ENCODE data around the gene PABPC1L. TPM values are rescaled to one million over a fixed set of nuclear protein-coding genes. Genes with fewer than 3 reads are reported as not detected.

PABPC1L gene
- polyA plus RNA-seq, 2 of the 4 experiments (the other 2 are of a cell fraction), result 37.1 to 73.1 TPM

DNA sequence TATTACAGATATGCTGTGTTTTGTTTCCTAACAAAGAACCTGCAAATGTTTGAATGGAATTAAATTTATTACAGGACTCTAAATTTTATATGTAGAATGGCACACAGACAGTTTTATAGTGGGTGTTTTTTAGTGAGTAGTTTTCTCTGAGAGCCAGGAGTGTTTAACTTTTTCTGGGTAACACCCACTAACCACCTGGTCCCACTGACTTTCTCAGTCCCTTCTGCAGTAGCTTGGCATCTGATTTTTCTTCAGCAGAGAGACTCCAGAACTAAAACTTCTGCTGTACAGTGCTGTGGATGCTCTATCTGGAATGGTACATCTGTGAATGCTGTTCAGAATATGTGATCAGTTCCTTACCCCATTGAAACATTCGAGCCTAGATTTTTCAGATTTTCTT is 18.0 kb upstream of the PABPC1L start:
- H3K27ac ChIP-seq, result no peak overlapping the region
- H3K4me1 ChIP-seq, result peaks cover 29% of the 10 kb centered on the region; the same call in 2 of the 3 replicates
- ATAC-seq (no peak), FAIRE-seq (no peak), DNase-seq (ENCODE audit: low read depth in 1 of 2, low spot score in 1 of 2) (no peak)
- WGBS (ENCODE audit: missing lambda C conversion rate), result 83% methylated on average over 1 of the region's 1 CpG
- no peak overlapping the region for H3K4me2 ChIP-seq
- ChIA-PET CTCF (interaction anchor here (0.6 to 0.8 kb wide), 2 partner anchors 43 to 141 kb away, joined by 3 read pairs; no protein-coding TSS in a partner anchor), POLR2A (no interaction called here)
- no peaks in the 10 kb centered on the region for H3K9me3 ChIP-seq
- TF ChIP-seq SREBF2 (IDR thresholded peaks at IDR 0.05) (no peak), CHD2 (IDR thresholded peaks at IDR 0.05; ENCODE audit: low read length, partially characterized antibody) (no peak), CEBPB (IDR thresholded peaks at IDR 0.05) (no peak), SMC3 (IDR thresholded peaks at IDR 0.05) (no peak), ZFP36 (IDR thresholded peaks at IDR 0.05; ENCODE audit: borderline replicate concordance, partially characterized antibody) (no peak), FOXS1 (CRISPR knock-in tag; IDR thresholded peaks at IDR 0.05) (no peak)
- TF ChIP-seq, protein P1, sequence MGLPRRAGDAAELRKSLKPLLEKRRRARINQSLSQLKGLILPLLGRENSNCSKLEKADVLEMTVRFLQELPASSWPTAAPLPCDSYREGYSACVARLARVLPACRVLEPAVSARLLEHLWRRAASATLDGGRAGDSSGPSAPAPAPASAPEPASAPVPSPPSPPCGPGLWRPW (IDR thresholded peaks at IDR 0.05), result no peak
- TF ChIP-seq, protein P2, sequence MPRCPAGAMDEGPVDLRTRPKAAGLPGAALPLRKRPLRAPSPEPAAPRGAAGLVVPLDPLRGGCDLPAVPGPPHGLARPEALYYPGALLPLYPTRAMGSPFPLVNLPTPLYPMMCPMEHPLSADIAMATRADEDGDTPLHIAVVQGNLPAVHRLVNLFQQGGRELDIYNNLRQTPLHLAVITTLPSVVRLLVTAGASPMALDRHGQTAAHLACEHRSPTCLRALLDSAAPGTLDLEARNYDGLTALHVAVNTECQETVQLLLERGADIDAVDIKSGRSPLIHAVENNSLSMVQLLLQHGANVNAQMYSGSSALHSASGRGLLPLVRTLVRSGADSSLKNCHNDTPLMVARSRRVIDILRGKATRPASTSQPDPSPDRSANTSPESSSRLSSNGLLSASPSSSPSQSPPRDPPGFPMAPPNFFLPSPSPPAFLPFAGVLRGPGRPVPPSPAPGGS (IDR thresholded peaks at IDR 0.05), result no peak
- H3K4me3 ChIP-seq, result no peak overlapping the region

DNA sequence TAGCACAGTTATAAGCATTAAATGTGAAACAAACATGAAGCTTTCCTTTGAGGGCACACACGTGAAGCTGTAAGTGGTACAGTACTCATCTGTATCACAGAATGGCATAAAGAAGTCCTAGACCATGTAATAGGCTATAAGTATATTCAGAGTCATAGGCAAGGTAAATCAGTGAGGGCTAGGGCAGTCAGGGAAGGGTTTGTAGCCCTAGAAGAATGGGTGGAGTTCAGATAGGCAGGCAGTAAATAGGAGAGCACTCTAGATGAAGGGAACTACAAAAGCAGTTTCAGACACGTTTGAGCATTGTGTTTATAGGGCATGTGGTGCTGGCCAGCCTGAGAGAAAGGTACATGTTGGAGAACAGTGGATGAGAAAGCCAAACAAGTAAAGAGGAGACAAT is 14.9 kb upstream of the PABPC1L start:
- POLR2A ChIA-PET, result no interaction called here
- FAIRE-seq, result no peak
- Histone ChIP-seq H3K4me1 (0 out of 3 replicates have a peak, but pooled peaks cover 4% of the 10 kb centered on the region), H3K4me2 (no peak overlapping the region), H3K9me3 (no peaks in the 10 kb centered on the region), H3K4me3 (no peak overlapping the region), H3K27ac (no peak overlapping the region)
- CTCF ChIA-PET, result no interaction called here
- ATAC-seq, result no peak
- no peak for TF ChIP-seq EP300 (IDR thresholded peaks at IDR 0.05)
- no peak for TF ChIP-seq POLR2A (IDR thresholded peaks at IDR 0.05; ENCODE audit: low read length)
- TF ChIP-seq JUNB (IDR thresholded peaks at IDR 0.05), result no peak
- TF ChIP-seq NR3C1 (IDR thresholded peaks at IDR 0.05), result no peak
- no peak for TF ChIP-seq ZNF302 (CRISPR knock-in tag; IDR thresholded peaks at IDR 0.05)
- TF ChIP-seq SREBF2 (IDR thresholded peaks at IDR 0.05), result no peak
- no peak for TF ChIP-seq HDAC2 (IDR thresholded peaks at IDR 0.05)
- no peak for TF ChIP-seq GATA3 (IDR thresholded peaks at IDR 0.05; ENCODE audit: borderline replicate concordance)
- no peak for TF ChIP-seq NPAS2 (CRISPR knock-in tag; IDR thresholded peaks at IDR 0.05; ENCODE audit: borderline replicate concordance)
- TF ChIP-seq FOSL2 (IDR thresholded peaks at IDR 0.05), result no peak
- no peak for TF ChIP-seq FOSL2 (CRISPR knock-in tag; IDR thresholded peaks at IDR 0.05)
- no peak for TF ChIP-seq RARB (CRISPR knock-in tag; IDR thresholded peaks at IDR 0.05)
- TF ChIP-seq, protein P3, sequence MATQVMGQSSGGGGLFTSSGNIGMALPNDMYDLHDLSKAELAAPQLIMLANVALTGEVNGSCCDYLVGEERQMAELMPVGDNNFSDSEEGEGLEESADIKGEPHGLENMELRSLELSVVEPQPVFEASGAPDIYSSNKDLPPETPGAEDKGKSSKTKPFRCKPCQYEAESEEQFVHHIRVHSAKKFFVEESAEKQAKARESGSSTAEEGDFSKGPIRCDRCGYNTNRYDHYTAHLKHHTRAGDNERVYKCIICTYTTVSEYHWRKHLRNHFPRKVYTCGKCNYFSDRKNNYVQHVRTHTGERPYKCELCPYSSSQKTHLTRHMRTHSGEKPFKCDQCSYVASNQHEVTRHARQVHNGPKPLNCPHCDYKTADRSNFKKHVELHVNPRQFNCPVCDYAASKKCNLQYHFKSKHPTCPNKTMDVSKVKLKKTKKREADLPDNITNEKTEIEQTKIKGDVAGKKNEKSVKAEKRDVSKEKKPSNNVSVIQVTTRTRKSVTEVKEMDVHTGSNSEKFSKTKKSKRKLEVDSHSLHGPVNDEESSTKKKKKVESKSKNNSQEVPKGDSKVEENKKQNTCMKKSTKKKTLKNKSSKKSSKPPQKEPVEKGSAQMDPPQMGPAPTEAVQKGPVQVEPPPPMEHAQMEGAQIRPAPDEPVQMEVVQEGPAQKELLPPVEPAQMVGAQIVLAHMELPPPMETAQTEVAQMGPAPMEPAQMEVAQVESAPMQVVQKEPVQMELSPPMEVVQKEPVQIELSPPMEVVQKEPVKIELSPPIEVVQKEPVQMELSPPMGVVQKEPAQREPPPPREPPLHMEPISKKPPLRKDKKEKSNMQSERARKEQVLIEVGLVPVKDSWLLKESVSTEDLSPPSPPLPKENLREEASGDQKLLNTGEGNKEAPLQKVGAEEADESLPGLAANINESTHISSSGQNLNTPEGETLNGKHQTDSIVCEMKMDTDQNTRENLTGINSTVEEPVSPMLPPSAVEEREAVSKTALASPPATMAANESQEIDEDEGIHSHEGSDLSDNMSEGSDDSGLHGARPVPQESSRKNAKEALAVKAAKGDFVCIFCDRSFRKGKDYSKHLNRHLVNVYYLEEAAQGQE (IDR thresholded peaks at IDR 0.05), result no peak
- no peak for TF ChIP-seq JUN (IDR thresholded peaks at IDR 0.05)
- no peak for DNase-seq (ENCODE audit: low read depth in 1 of 2, low spot score in 1 of 2)
- 84% methylated on average over 2 of the region's 2 CpGs for WGBS (ENCODE audit: missing lambda C conversion rate)

DNA sequence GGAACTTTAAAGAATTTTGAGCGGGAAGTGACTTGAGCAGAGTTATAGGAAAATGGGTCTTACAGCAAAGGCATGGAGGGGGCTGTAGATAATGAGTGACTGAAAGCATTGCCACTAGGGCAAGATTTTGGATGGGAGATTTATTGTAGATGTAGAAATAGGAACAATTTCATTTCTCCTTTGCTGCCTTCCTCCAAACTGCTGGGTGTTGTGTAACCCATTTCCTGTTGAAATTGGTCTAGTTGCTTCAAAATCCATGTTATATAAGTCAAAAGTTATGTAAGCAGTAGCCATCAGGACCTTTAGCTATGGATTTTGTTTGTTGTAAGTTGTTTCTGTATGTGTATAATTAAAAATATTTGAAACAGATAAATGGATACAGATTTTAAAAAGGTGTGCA is 13.3 kb upstream of the PABPC1L start:
- no peak overlapping the region for H3K4me3 ChIP-seq
- POLR2A ChIA-PET, result interaction anchor here (1.6 kb wide), 1 partner anchor 11 kb away, joined by 6 read pairs; the partner anchor contains the start of gene YWHAB
- CTCF ChIA-PET, result interaction anchor here (1.0 to 1.2 kb wide), 2 partner anchors 148 to 149 kb away, joined by 3 to 4 read pairs; no protein-coding TSS in a partner anchor
- WGBS (ENCODE audit: missing lambda C conversion rate), result 100% methylated on average over 1 of the region's 1 CpG
- peaks cover 7% of the 10 kb centered on the region; the same call in 1 of the 3 replicates for H3K4me1 ChIP-seq
- no peaks in the 10 kb centered on the region for H3K9me3 ChIP-seq
- FAIRE-seq (no peak), ATAC-seq (no peak), DNase-seq (ENCODE audit: low read depth in 1 of 2, low spot score in 1 of 2) (no peak)
- TF ChIP-seq JUNB (IDR thresholded peaks at IDR 0.05), result no peak
- no peak for TF ChIP-seq NR3C1 (IDR thresholded peaks at IDR 0.05)
- TF ChIP-seq MAFK (IDR thresholded peaks at IDR 0.05; ENCODE audit: partially characterized antibody), result no peak
- no peak for TF ChIP-seq FOXS1 (CRISPR knock-in tag; IDR thresholded peaks at IDR 0.05)
- TF ChIP-seq GATA3 (IDR thresholded peaks at IDR 0.05; ENCODE audit: borderline replicate concordance), result no peak
- no peak for TF ChIP-seq CHD4 (IDR thresholded peaks at IDR 0.05; ENCODE audit: borderline replicate concordance)
- TF ChIP-seq SMC3 (IDR thresholded peaks at IDR 0.05), result no peak
- no peak for TF ChIP-seq MYC (IDR thresholded peaks at IDR 0.05; ENCODE audit: borderline replicate concordance, low read length)
- TF ChIP-seq, protein P4, sequence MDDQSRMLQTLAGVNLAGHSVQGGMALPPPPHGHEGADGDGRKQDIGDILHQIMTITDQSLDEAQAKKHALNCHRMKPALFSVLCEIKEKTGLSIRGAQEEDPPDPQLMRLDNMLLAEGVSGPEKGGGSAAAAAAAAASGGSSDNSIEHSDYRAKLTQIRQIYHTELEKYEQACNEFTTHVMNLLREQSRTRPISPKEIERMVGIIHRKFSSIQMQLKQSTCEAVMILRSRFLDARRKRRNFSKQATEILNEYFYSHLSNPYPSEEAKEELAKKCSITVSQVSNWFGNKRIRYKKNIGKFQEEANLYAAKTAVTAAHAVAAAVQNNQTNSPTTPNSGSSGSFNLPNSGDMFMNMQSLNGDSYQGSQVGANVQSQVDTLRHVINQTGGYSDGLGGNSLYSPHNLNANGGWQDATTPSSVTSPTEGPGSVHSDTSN (IDR thresholded peaks at IDR 0.05), result no peak
- TF ChIP-seq, protein P1 (IDR thresholded peaks at IDR 0.05), result no peak
- TF ChIP-seq HOXB5 (CRISPR knock-in tag; IDR thresholded peaks at IDR 0.05), result no peak
- TF ChIP-seq, protein P5, sequence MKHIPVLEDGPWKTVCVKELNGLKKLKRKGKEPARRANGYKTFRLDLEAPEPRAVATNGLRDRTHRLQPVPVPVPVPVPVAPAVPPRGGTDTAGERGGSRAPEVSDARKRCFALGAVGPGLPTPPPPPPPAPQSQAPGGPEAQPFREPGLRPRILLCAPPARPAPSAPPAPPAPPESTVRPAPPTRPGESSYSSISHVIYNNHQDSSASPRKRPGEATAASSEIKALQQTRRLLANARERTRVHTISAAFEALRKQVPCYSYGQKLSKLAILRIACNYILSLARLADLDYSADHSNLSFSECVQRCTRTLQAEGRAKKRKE (CRISPR knock-in tag; IDR thresholded peaks at IDR 0.05; ENCODE audit: low read depth), result no peak
- TF ChIP-seq RNF2 (IDR thresholded peaks at IDR 0.05; ENCODE audit: borderline replicate concordance, low read depth), result no peak
- H3K27ac ChIP-seq, result no peak overlapping the region
- H3K4me2 ChIP-seq, result no peak overlapping the region

Measured in A549 (cell line).